NCI-H510A treated with DMSO at 0.1 percent for 48 hours (cell line): ENCODE measurements around the gene EIF2A.
"Not testable (repeated sequence)": the region's sequence is repeated elsewhere in the genome, so short reads cannot be mapped to it uniquely, and the experiment has no call there.

ENCODE experiments used
- DNase-seq: peaks from one replicate; lab custom pipeline; 2025; lab: John Stamatoyannopoulos, UW

EIF2A gene

DNA sequence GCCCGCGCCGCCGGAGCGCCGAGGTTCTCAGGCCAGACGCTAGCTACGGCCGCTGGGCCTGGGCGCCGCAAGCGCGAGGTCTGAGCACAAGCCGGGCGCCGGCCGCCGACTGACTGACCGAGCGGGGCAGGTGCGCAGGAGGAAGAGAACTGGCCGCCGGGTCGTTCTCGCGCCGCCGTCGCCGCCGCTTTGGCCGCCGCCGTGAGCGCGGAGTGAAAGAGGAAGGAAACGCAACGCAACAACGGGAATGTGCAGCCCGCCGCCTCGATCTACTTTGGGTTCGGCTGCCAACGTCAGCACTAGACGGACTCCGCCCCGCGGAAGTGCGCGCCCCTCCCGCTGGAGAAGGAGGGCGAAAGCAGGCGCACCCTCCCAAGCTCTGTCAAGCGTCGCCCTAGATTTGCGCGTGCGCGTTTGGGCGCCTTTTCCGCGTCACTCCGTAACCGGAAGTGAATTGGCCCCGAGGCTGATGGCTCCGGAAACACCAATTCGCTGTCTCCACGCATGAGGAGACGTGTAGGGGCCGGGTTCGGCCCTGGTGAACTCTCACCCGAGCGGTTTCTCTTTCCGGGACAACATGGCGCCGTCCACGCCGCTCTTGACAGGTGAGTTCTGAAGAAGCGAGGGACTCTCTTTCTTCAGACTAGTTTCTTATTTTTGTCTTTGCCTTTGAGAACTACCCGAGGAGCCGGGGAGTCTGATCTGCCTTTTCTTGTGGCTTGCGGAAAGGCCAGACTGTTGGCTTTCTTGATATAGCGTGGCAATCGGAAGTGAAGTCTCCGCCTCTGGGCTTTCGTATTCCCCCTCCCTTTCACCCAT, at the start of gene EIF2A, which contains the start of gene SERP1:
Gene EIF2A (plus strand): TSS at position 562 of the 819 bp plus-strand sequence. CDS start 16 bp downstream, at position 578.
Gene SERP1 (minus strand): TSS at position 271 of the 819 bp plus-strand sequence. CDS start 361 bp downstream, outside the sequence.
- DNase-seq, result peak; percentile 96

DNA sequence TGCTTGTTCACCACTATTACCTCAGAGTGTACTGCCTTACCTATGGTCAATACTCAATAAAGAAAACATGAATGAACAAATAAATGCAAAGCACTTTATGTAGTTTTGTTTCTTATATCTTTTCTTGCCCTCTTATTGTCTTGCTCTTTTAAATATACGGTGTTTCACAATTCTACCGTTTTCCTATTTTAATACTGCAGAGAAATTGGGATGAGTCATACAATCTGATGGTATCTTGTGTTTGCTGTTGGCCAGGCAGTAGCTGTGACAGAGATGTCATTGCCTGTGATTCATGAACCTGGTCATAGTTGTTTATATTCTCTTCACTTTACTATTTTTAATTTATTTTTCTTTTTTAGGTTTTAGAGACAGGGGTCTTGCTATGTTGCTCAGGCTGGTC, 48.6 kb upstream of the EIF2A start:
- DNase-seq, result no peak

DNA sequence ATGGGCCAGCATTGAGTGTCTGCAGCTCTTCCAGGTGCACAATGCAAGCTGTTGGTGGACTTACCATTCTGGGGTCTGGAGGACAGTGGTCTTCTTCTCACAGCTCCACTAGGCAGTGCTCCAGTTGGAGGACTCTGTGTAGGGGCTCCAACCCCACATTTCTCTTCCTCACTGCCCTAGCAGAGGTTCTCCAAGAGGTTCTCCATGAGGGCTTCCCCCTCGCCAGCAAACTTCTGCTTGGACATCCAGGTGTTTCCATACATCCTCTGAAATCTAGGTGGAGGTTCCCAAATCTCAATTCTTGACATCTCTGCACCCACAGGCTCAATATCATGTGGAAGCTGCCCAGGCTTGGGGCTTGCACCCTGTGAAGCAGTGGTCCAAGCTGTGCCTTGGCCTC, 45.6 kb upstream of the EIF2A start:
- DNase-seq, result not testable (repeated sequence)

GRCh38 chr3:150503402-150504099, 43.0 kb upstream of the EIF2A start:
- DNase-seq, result no peak

- no peak for DNase-seq
These were observed 42.1 kb upstream of the EIF2A start for GRCh38 chr3:150504483-150504882.

- no peak for DNase-seq
These were observed 38.2 kb upstream of the EIF2A start for GRCh38 chr3:150508401-150508800.

- no peak for DNase-seq
These were observed 36.8 kb upstream of the EIF2A start for GRCh38 chr3:150509780-150510179.

GRCh38 chr3:150511122-150511821, 35.3 kb upstream of the EIF2A start:
- DNase-seq, result no peak

- no peak for DNase-seq
These were observed 31.4 kb upstream of the EIF2A start for GRCh38 chr3:150515210-150515609.

- no peak for DNase-seq
These were observed 27.6 kb upstream of the EIF2A start for GRCh38 chr3:150519026-150519425.

DNA sequence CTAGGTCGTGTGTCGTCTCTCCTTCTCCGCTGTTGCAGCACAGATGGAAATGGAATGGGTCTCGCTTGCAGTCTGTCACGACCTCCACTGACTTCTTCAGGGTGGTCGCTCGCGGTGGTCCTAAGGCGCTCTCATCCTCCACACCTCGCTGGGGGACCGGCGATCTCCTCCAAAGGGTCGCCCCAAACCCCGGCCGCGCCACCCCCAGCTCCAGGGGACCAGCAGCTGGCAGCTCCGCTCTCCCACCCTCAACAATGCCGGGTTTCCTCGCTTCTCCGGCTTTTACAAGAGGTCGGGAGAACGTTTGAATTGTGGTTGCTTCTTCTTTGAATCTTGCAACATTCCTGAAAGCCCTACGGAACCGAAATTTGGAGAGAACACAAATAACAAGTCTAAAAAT, 26.2 kb upstream of the EIF2A start:
- peak; percentile 28 for DNase-seq

- no peak for DNase-seq
These were observed 25.1 kb upstream of the EIF2A start for GRCh38 chr3:150521463-150521862.

DNA sequence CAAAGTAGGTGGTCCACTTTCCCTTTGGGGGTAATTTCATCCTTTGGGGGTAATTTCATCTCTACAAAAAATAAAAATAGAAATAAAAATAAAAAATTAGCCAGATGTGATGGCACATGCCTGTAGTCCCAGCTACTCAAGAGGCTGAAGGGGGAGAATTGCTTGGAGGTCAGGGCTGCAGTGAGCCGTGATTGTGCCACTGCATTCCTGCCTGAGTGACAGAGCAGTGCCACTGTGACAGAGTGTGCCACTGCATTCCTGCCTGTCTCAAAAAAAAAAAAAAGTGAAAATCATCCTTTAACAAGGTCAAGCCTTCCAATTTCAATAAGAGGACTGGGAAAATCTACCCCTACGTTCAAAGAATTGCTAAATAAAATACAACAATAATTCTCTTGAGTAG, 23.0 kb upstream of the EIF2A start:
- no peak for DNase-seq

DNA sequence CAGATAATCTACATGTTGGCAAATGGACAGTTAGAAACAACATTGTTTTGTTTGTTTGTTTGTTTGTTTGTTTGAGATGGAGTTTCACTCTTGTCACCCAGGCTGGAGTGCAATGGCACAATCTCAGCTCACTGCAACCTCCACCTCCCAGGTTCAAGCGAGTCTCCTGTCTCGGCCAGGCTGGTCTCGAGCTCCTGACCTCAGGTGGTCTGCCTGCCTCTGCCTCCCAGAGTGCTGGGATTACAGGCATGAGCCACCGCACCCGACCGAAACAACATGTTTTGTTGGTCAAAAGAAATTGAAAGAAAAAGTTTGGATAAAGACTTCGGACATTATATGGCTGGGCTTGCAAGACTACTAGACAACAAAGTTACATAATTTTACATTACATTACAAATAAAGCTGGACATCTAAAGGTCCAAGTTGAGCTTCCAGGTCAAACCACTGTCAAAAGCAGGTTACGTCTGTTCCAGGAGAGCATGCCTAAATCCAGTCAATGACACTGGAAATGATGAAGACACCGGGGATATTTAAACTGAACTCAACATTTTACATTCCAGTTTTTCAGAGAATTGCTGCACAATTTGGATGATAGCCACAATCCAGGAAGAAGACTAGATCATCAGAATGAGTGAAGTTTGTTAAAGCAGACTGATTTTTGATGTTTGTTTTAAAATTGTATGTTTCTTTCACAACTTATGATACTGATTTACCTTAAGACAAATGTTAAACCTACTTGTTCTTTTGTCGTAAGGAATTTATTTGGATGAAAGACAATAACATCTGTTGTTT, 18.9 kb upstream of the EIF2A start:
- DNase-seq, result no peak

DNA sequence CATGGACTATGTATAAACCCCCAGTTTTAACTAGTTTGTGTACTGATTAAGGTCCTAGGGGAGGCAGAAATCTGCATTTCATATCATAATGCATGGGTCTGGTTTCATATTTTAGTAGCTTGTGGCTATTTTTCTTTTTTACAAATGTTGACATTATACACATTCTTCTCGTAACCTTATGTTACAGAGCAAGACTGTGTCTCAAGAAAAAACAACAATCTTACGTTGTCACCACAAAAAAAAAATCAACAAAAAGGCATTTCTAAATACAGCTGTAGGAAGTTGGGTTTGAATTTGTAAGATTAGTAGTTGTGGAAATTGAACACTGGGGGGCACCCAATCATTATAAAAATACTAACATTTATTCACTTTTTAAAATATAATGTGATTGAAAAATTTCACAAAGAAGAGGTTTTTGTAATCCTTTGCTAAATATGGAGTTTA, 18.2 kb upstream of the EIF2A start:
- peak; percentile 15 for DNase-seq

DNA sequence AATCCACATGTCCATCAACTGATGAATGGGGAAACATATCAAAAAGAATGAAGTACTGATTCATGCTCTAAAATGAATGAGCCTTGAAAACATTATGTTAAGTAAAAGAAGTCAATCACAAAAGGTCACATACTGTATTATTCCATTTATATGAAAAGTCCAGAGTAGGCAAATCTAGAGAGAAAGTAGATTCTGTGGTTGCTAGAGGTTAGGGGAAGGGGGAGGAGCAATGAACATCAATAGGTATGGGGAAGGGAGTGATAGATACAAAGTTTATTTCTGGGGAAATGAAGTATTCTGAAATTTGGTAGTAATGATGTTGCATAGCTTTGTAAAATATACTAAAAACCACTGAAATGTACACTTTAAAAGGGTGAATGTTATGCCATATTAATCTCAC, 14.8 kb upstream of the EIF2A start:
- no peak for DNase-seq

GRCh38 chr3:150535204-150535603, 11.4 kb upstream of the EIF2A start:
- DNase-seq, result peak; percentile 83

GRCh38 chr3:150538324-150539208, 8.0 kb upstream of the EIF2A start:
- peak; percentile 73 for DNase-seq

DNA sequence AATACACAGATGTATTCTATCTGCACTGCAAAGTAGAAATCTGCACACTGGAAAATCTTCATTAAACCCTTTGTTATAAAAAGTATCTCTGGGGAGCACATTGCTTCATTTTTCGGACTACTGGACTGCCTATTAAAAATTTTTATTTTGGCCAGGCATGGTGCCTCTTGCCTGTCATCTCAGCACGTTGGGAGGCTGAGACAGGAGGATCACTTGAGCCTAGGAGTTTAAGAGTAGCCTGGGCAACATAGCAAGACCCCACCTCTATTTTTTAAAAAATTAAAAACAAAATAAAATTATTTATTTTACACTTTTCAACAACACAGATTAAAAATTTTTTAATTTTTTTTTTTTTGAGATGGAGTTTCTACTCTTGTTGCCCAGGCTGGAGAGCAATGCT, 6.3 kb upstream of the EIF2A start:
- DNase-seq, result no peak

DNA sequence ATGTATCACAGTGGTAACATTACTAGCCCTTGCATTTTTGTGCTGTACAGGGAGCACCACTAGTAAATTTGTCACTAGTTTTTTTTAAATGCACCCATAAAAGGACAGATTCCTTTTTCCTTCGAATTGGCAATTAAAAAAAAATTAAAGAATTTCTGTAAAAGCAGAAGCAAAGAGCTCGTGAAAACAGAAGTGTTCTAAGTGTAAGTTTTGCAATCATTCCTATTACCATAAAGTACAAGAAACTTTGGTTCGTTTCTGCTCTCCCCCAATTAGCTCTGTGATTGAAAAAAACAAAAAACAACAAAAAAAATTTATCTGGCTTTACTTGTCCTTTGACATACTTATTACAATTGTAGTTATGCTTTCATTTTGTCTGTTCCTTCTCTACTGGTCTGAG, 5.6 kb upstream of the EIF2A start:
- DNase-seq, result no peak

DNA sequence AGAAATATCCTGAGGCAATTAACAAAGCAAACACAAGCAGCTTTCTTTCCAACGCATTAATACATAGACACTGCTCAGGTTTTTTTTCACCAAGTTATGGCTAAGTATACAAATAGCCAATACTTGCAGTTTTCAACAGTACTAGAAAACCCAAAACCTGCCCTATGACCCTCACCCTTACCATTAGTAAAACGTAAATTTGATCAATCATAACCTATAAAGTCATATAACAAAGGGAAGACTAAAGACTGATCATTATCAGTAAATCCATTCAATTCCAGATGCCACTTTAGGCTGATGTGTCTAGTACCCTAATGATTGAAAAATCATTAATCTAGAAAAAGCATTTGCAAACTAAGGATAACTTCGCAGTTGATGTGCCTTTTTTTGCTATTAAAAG, 3.5 kb upstream of the EIF2A start:
- DNase-seq, result no peak
